H9 (cell line): ENCODE measurements around the gene BICD2. TPM values are rescaled to one million over a fixed set of nuclear protein-coding genes. Genes with fewer than 3 reads are reported as not detected.

ENCODE experiments used
- DNase-seq: peaks from one replicate; pipeline ENCODE4 v3.0.0-alpha.2; 2017
- H2AFZ ChIP-seq: one replicate; pipeline ENCODE4 v1.6.1; 2013; ENCODE audit warnings: mild to moderate bottlenecking, low read length, control low read depth, moderate library complexity
- H2AK5ac ChIP-seq: 2 replicates; pipeline ENCODE4 v1.6.1; 2013; ENCODE audit warnings: low read length, control low read depth, mixed read lengths; ENCODE audit not compliant: insufficient read length
- H2BK120ac ChIP-seq: one replicate; pipeline ENCODE4 v1.6.1; 2013; ENCODE audit warnings: low read depth, mild to moderate bottlenecking, low read length, control low read depth, inconsistent platforms; ENCODE audit not compliant: poor library complexity, severe bottlenecking
- H2BK12ac ChIP-seq: 2 replicates; pipeline ENCODE4 v1.6.1; 2013; ENCODE audit warnings: low read length, control low read depth, mixed read lengths, low read depth; ENCODE audit not compliant: insufficient read length
- H2BK15ac ChIP-seq: 2 replicates; pipeline ENCODE4 v1.6.1; 2013; ENCODE audit warnings: low read depth, low read length, control low read depth
- H2BK20ac ChIP-seq: one replicate; pipeline ENCODE4 v1.6.1; 2013; ENCODE audit warnings: low read depth, mild to moderate bottlenecking, low read length, control low read depth, inconsistent platforms; ENCODE audit not compliant: poor library complexity, severe bottlenecking
- H2BK5ac ChIP-seq: 2 replicates; pipeline ENCODE4 v1.6.1; 2013; ENCODE audit warnings: low read length, control low read depth, mixed read lengths; ENCODE audit not compliant: insufficient read length
- H3K14ac ChIP-seq: 2 replicates; pipeline ENCODE4 v1.6.1; 2013; ENCODE audit warnings: low read length, control low read depth; ENCODE audit not compliant: insufficient read depth
- H3K18ac ChIP-seq: 2 replicates; pipeline ENCODE4 v1.6.1; 2013; ENCODE audit warnings: low read depth, mild to moderate bottlenecking, mixed read lengths, low read length, control low read depth; ENCODE audit not compliant: insufficient read length
- H3K23ac ChIP-seq: 2 replicates; pipeline ENCODE4 v1.6.1; 2013; ENCODE audit warnings: low read length, control low read depth, mixed read lengths, low read depth; ENCODE audit not compliant: insufficient read length
- H3K23me2 ChIP-seq: 2 replicates; pipeline ENCODE4 v1.6.1; 2013; ENCODE audit warnings: low read depth, mild to moderate bottlenecking, mixed read lengths, low read length, control low read depth; ENCODE audit not compliant: insufficient read length, poor library complexity, severe bottlenecking
- H3K27ac ChIP-seq: 2 replicates; pipeline ENCODE4 v1.5.1; 2013; ENCODE audit warnings: low read length, control low read depth, mixed read lengths, low read depth; ENCODE audit not compliant: insufficient read length
- H3K27me3 ChIP-seq: 2 replicates; pipeline ENCODE4 v1.6.1; 2013; ENCODE audit warnings: low read length, control low read depth, inconsistent platforms; ENCODE audit not compliant: insufficient read depth
- H3K4ac ChIP-seq: 2 replicates; pipeline ENCODE4 v1.6.1; 2013; ENCODE audit warnings: low read depth, mild to moderate bottlenecking, control low read depth, inconsistent platforms, low read length, moderate library complexity
- H3K4me1 ChIP-seq: 2 replicates; pipeline ENCODE4 v1.6.1; 2013; ENCODE audit warnings: low read length, control low read depth, inconsistent platforms; ENCODE audit not compliant: insufficient read depth
- H3K4me2 ChIP-seq: 2 replicates; pipeline ENCODE4 v1.6.1; 2013; ENCODE audit warnings: low read length, control low read depth, mixed read lengths; ENCODE audit not compliant: insufficient read length, insufficient read depth
- H3K56ac ChIP-seq: 2 replicates; pipeline ENCODE4 v1.6.1; 2013; ENCODE audit warnings: low read depth, mild to moderate bottlenecking, mixed read lengths, low read length, control low read depth; ENCODE audit not compliant: insufficient read length
- H3K79me1 ChIP-seq: 2 replicates; pipeline ENCODE4 v1.6.1; 2013; ENCODE audit warnings: low read depth, mild to moderate bottlenecking, moderate library complexity, low read length, control low read depth, inconsistent platforms; ENCODE audit not compliant: insufficient read depth, poor library complexity, severe bottlenecking
- H3K79me2 ChIP-seq: 2 replicates; pipeline ENCODE4 v1.6.1; 2013; ENCODE audit warnings: low read length, control low read depth, inconsistent platforms; ENCODE audit not compliant: insufficient read depth
- H3K9ac ChIP-seq: 2 replicates; pipeline ENCODE4 v1.6.1; 2013; ENCODE audit warnings: low read length, control low read depth, mixed read lengths; ENCODE audit not compliant: insufficient read length; ENCODE audit errors: extremely low read depth
- H3K9me3 ChIP-seq: one replicate; pipeline ENCODE4 v1.6.1; 2013; ENCODE audit warnings: low read depth, low read length, inconsistent platforms; ENCODE audit not compliant: control insufficient read depth
- H3T11ph ChIP-seq: one replicate; pipeline ENCODE4 v1.6.1; 2013; ENCODE audit warnings: mild to moderate bottlenecking, low read length, control low read depth, inconsistent platforms
- H4K20me1 ChIP-seq: one replicate; pipeline ENCODE4 v1.6.1; 2013; ENCODE audit not compliant: control insufficient read depth, insufficient read length, insufficient read depth
- H4K5ac ChIP-seq: 2 replicates; pipeline ENCODE4 v1.6.1; 2013; ENCODE audit warnings: low read depth, mild to moderate bottlenecking, mixed read lengths, low read length, control low read depth; ENCODE audit not compliant: insufficient read length
- H4K8ac ChIP-seq: replicated peaks from 2 replicates; pipeline ENCODE4 v1.6.1; 2013; ENCODE audit warnings: low read length, control low read depth, mixed read lengths, low read depth; ENCODE audit not compliant: insufficient read length
- H4K91ac ChIP-seq: 2 replicates; pipeline ENCODE4 v1.6.1; 2013; ENCODE audit warnings: low read depth, mild to moderate bottlenecking, moderate library complexity, mixed read lengths, low read length, control low read depth; ENCODE audit not compliant: insufficient read length
- H3K27ac Mint-ChIP-seq, 3 experiments: 2 replicates in 2 of 3; 3 replicates in 1 of 3; pipeline ENCODE4 v1.8.0; 2020 to 2021; ENCODE audit warnings: mixed read lengths in 3 of 3, mild to moderate bottlenecking in 1 of 3, moderate library complexity in 1 of 3
- H3K27me3 Mint-ChIP-seq: 2 replicates; pipeline ENCODE4 v1.8.0; 2021; ENCODE audit warnings: low read depth, mild to moderate bottlenecking, moderate library complexity, mixed read lengths
- H3K36me3 Mint-ChIP-seq, 3 experiments: 2 replicates in 2 of 3; 3 replicates in 1 of 3; pipeline ENCODE4 v1.8.0; 2020 to 2021; ENCODE audit warnings: low read depth in 3 of 3, mixed read lengths in 3 of 3; ENCODE audit not compliant: insufficient read depth in 1 of 3
- H3K4me1 Mint-ChIP-seq, 2 experiments: 2 replicates each; pipeline ENCODE4 v1.8.0; 2020; ENCODE audit warnings: mixed read lengths in 2 of 2
- H3K4me3 Mint-ChIP-seq, 2 experiments: 2 replicates in 1 of 2; 3 replicates in 1 of 2; pipeline ENCODE4 v1.8.0; 2020 to 2021; ENCODE audit warnings: mild to moderate bottlenecking in 2 of 2, mixed read lengths in 2 of 2, moderate library complexity in 1 of 2
- H3K9me3 Mint-ChIP-seq, 2 experiments: 2 replicates in 1 of 2; 3 replicates in 1 of 2; pipeline ENCODE4 v1.8.0; 2020; ENCODE audit warnings: mild to moderate bottlenecking in 2 of 2, mixed read lengths in 2 of 2, moderate library complexity in 1 of 2
- WGBS: extraction: QIAGEN DNeasy Blood & Tissue Kit; methylation state at CpG from one replicate; pipeline ENCODE4 v1.1.7; 2013; ENCODE audit warnings: missing lambda C conversion rate, low lambda C conversion rate, mixed read lengths; ENCODE audit not compliant: insufficient read length; ENCODE audit errors: extremely low coverage; 5-methylcytosine and 5-hydroxymethylcytosine counted together
- total RNA-seq: library from RNA; stranded (reverse); gene quantifications from 2 replicates; pipeline ENCODE4 v1.2.1, GENCODE V29; 2021
- TF ChIP-seq, protein P1 (sequence below): fragments of 200-600 bp; sonication (generic); conservative IDR thresholded peaks from 3 replicates; pipeline ENCODE4 v1.8.0; 2021; ENCODE audit warnings: antibody characterized with exemption, mild to moderate bottlenecking

BICD2 gene
- total RNA-seq, 1 experiment from 2014 or later, result 22.3 TPM

DNA sequence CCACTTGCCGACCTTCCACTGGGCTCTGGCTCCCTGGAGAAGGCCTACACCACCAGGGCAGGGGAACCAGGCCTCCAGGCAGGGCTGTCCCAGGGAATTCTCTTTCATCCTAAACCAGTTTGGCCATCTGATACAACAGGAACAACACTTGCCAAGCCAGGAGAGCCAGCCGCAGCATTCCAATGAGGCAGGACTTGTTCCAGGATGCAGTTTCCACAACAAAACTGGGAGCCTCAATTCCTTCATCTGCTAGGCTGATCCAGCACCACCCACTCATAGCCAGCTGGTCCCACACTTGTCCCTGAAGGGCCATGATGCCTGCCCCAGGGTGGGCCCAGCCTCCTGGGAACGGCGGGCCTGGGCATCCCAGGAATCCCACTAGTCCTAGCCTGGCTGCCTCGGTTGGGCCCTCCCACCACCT is 26.0 kb downstream of the BICD2 start:
- H3K27me3 ChIP-seq, result no peaks in the 10 kb centered on the region
- no peak overlapping the region for H3T11ph ChIP-seq
- H2AFZ ChIP-seq, result no peak overlapping the region
- no peak overlapping the region for H3K23ac ChIP-seq
- H2BK12ac ChIP-seq, result no peak overlapping the region
- TF ChIP-seq, protein P1, sequence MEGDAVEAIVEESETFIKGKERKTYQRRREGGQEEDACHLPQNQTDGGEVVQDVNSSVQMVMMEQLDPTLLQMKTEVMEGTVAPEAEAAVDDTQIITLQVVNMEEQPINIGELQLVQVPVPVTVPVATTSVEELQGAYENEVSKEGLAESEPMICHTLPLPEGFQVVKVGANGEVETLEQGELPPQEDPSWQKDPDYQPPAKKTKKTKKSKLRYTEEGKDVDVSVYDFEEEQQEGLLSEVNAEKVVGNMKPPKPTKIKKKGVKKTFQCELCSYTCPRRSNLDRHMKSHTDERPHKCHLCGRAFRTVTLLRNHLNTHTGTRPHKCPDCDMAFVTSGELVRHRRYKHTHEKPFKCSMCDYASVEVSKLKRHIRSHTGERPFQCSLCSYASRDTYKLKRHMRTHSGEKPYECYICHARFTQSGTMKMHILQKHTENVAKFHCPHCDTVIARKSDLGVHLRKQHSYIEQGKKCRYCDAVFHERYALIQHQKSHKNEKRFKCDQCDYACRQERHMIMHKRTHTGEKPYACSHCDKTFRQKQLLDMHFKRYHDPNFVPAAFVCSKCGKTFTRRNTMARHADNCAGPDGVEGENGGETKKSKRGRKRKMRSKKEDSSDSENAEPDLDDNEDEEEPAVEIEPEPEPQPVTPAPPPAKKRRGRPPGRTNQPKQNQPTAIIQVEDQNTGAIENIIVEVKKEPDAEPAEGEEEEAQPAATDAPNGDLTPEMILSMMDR, result no peak
- peaks cover 8% of the 10 kb centered on the region for H3K79me1 ChIP-seq
- no peak overlapping the region for H3K4ac ChIP-seq
- Mint-ChIP-seq H3K4me1 (peaks cover 37 to 51% of the 10 kb centered on the region in 2 experiments), H3K4me3 (no peak overlapping the region; a peak in 1 of 5 replicates), H3K27me3 (no peaks in the 10 kb centered on the region), H3K36me3 (no peaks in the 10 kb centered on the region), H3K27ac (peak overlapping the region in 1 of 3 experiments; percentile 35; a peak in 3 of 7 replicates), H3K9me3 (no peaks in the 10 kb centered on the region)
- no peak overlapping the region for H4K5ac ChIP-seq
- no peak overlapping the region for H3K4me2 ChIP-seq
- no peak overlapping the region for H2BK120ac ChIP-seq
- H2BK5ac ChIP-seq, result no peak overlapping the region
- H3K23me2 ChIP-seq, result no peaks in the 10 kb centered on the region
- no peak overlapping the region for H2BK15ac ChIP-seq
- H3K4me1 ChIP-seq, result peaks cover 3% of the 10 kb centered on the region
- peaks cover 27% of the 10 kb centered on the region for H3K79me2 ChIP-seq
- H3K9ac ChIP-seq, result no peak overlapping the region
- DNase-seq, result no peak
- no peaks in the 10 kb centered on the region for H4K20me1 ChIP-seq
- H3K14ac ChIP-seq, result peak overlapping the region; percentile 39; the same call in 1 of the 2 replicates
- no peak overlapping the region for H3K18ac ChIP-seq
- no peak overlapping the region for H4K91ac ChIP-seq
- H2AK5ac ChIP-seq, result no peak overlapping the region
- no peaks in the 10 kb centered on the region for H3K9me3 ChIP-seq
- H3K56ac ChIP-seq, result no peak overlapping the region
- H2BK20ac ChIP-seq, result no peak overlapping the region
- no peak overlapping the region for H4K8ac ChIP-seq
- no CpG with 5 or more reads among the region's 5 CpGs for WGBS
- H3K27ac ChIP-seq, result no peak overlapping the region
